Stomach (tissue), 9 donors: ENCODE measurements around the gene CBX7. TPM values are rescaled to one million over a fixed set of nuclear protein-coding genes. Genes with fewer than 3 reads are reported as not detected.

ENCODE experiments used
- DNase-seq, 2 donors: peaks; one replicate each; pipeline versions ENCODE4 v3.0.0 to v3.0.0-alpha.2; 2013 to 2019
- H3K27ac ChIP-seq, 5 donors: fragments of 200-600 bp in 4 of 5; sonication (generic) in 4 of 5; one replicate each; pipeline ENCODE4 v1.5.1; 2013 to 2019; ENCODE audit warnings: mild to moderate bottlenecking in 1 of 5, moderate library complexity in 1 of 5
- H3K27me3 ChIP-seq, 3 donors: fragments of 200-600 bp; sonication (generic); one replicate each; pipeline ENCODE4 v1.5.1; 2017 to 2019; ENCODE audit warnings: mixed run types in 1 of 3
- H3K36me3 ChIP-seq, 4 donors: fragments of 200-600 bp; sonication (generic); 1 replicate in 3 of 4; 2 replicates in 1 of 4; pipeline ENCODE4 v1.5.1; 2016 to 2019
- H3K4me1 ChIP-seq, 4 donors: fragments of 200-600 bp; sonication (generic); one replicate each; pipeline ENCODE4 v1.5.1; 2016 to 2019
- H3K4me3 ChIP-seq, 4 donors: fragments of 200-600 bp; sonication (generic) in 3 of 4; one replicate each; pipeline ENCODE4 v1.5.1; 2016 to 2019; ENCODE audit warnings: mild to moderate bottlenecking in 1 of 4
- H3K9me3 ChIP-seq, 4 donors: fragments of 200-600 bp; sonication (generic); one replicate each; pipeline ENCODE4 v1.5.1; 2016 to 2019
- CTCF ChIP-seq, 7 experiments: fragments of 450-650 bp in 4 of 7; fragments of 200-600 bp in 3 of 7; sonication (generic) in 3 of 7; IDR thresholded peaks; one replicate each; pipeline ENCODE4 v1.5.1; 2016 to 2019; ENCODE audit warnings: antibody characterized with exemption in 7 of 7, control low read depth in 2 of 7, mild to moderate bottlenecking in 1 of 7
- EP300 ChIP-seq: sonication (generic); formaldehyde crosslinking; IDR thresholded peaks from one replicate; pipeline ENCODE4 v1.6.1; 2017; ENCODE audit warnings: antibody characterized with exemption
- POLR2A ChIP-seq, 4 donors: fragments of 450-650 bp; IDR thresholded peaks; one replicate each; pipeline ENCODE4 v1.6.1; 2016; ENCODE audit warnings: antibody characterized with exemption in 4 of 4, control low read depth in 2 of 4, mild to moderate bottlenecking in 1 of 4, moderate library complexity in 1 of 4
- POLR2AphosphoS5 ChIP-seq, 3 donors: sonication (generic); formaldehyde crosslinking; IDR thresholded peaks; one replicate each; pipeline ENCODE4 v1.6.1; 2016; ENCODE audit warnings: antibody characterized with exemption in 3 of 3
- WGBS, 5 donors: extraction: QIAGEN DNeasy Blood & Tissue Kit in 3 of 5; methylation state at CpG; one replicate each; pipeline versions ENCODE4 v1.1.5 to v1.1.7; 2013 to 2018; 5-methylcytosine and 5-hydroxymethylcytosine counted together
- intact Hi-C: fragments of 100-400 bp; cut with DNase I; formaldehyde crosslinking; loops from one replicate; pipeline ENCODE4 v1.15.1; 2023; ENCODE audit warnings: low total_unique reads
- polyA plus RNA-seq, 3 donors: library from polyadenylated mRNA; stranded (reverse); fragments of 200-250 nt; gene quantifications; one replicate each; pipeline ENCODE4 v1.2.3, GENCODE V29; 2013
- total RNA-seq, 5 donors: library from RNA; depleted of rRNA; stranded (reverse); fragments of >200 nt; gene quantifications; one replicate each; pipeline versions ENCODE4 v1.1.0 to v1.2.3, GENCODE V29; 2014 to 2016
- donor health status: healthy with polysubstance abuse.
- donor health status: Bipolar disorder and iron deficiency.
- donor health status: healthy.

Gene CBX7
- total and polyA plus RNA-seq, 8 donors: 10.1 to 84.6 (median 29.7) TPM

DNA sequence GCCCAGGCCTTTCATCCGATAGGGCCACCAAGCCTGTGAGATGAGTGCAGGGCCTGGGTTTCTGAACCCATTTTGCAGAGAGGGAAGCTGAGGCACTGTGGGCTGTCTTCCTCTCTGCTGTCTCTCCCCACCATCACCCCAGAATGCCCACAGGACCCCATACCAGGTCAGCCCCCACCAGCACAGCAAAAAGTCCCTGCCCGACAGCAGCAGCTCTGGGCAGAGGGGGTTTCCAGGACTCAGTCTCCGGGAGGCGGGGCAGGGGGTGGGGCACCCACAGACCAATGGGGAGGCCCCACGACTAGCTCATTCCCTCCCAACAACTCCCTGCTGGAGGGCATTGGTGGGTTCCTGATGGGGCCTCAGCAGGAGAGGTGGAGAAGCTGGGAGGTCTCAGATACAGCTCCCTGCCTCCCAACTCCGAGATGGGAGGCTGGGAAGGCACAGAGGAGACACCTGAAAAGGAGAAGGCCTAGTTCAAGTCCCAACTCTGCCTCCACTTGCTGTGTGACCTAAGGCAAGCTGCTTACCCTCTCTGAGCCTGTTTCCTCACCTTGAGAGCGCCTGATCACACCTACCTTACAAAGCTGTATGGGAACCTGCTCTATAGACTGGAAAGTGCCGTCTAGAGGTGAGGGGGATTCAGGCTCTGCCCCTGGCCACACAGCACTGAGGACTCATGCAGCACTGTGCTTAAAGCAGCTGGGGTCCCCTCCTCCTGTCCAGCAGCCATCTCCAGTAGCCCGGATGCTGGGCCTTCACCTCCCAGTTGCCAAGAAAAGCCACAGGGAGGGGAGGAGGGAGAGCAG is 3.5 kb downstream of the CBX7 start:
- Histone ChIP-seq H3K4me3 (peak overlapping the region in 3 of 4 donors; percentile 6 to 96 (median 34)), H3K27ac (peak overlapping the region; percentile 57 to 98 (median 93)), H3K36me3 (peaks cover 0 to 18% (median 7%) of the 10 kb centered on the region in 4 donors), H3K27me3 (peaks cover 0 to 9% (median 7%) of the 10 kb centered on the region in 3 donors), H3K9me3 (no peaks in the 10 kb centered on the region), H3K4me1 (peaks cover 73 to 88% (median 84%) of the 10 kb centered on the region in 4 donors)
- 50 to 73% (median 65%) methylated on average over 6 to 9 of the region's 9 CpGs for WGBS, 5 donors
- no peak for TF ChIP-seq EP300
- no peak for TF ChIP-seq CTCF (IDR thresholded peaks at IDR 0.05)
- TF ChIP-seq POLR2A (IDR thresholded peaks at IDR 0.05): no peak
- TF ChIP-seq POLR2AphosphoS5 (IDR thresholded peaks at IDR 0.05): no peak
- intact Hi-C loops: no loop called here
- peak; percentile 47 to 72 for DNase-seq

- Histone ChIP-seq H3K4me3 (peak overlapping the region in 1 of 4 donors; percentile 34), H3K27me3 (peaks cover 0 to 3% (median 0%) of the 10 kb centered on the region in 3 donors), H3K27ac (peak overlapping the region; percentile 57 to 98 (median 93)), H3K9me3 (no peaks in the 10 kb centered on the region), H3K4me1 (peaks cover 71 to 87% (median 82%) of the 10 kb centered on the region in 4 donors), H3K36me3 (peaks cover 0 to 18% (median 7%) of the 10 kb centered on the region in 4 donors)
- no peak for TF ChIP-seq POLR2A (IDR thresholded peaks at IDR 0.05)
- TF ChIP-seq POLR2AphosphoS5 (IDR thresholded peaks at IDR 0.05): no peak
- TF ChIP-seq EP300: no peak
- DNase-seq: peak in 1 of 2 donors; percentile 45
- intact Hi-C loops: no loop called here
- 47 to 65% (median 55%) methylated on average over 16 of the region's 16 CpGs for WGBS, 5 donors
Observed at GRCh38 chr22:39148026-39148726, 4.3 kb downstream of the CBX7 start.

DNA sequence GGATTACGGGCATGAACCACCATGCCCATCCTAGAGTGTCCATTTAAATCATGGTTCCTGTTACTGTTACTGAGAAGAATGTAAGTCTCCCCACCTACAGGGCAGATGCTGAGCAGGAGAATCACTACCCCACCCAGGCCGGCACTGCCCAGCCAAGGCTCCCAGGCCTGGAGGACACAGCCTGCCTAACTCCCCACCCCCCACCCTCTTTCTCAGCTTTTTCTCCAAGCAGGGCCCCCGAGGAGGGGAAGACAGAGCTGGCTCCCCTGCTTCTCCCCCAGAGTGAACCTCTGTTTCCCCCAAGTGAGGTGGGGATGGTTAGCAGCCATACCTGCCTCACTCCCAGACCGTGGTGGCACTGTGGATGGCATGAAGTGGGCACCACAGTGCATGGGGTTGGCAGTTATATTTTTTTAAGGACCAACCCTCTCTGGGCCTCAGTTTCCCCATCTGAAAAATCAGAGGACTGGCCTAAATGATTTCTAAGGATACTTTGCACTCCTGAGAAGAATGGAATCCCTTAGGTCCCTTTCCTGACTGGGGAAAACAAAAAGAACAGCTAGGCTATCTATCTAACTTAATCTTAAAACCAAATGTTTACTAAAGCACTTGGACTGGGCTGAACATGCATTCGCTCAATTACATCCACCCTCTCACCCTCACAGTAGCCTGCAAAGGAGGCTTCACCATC is 5.0 kb downstream of the CBX7 start:
- TF ChIP-seq POLR2A (IDR thresholded peaks at IDR 0.05): no peak
- no peak for TF ChIP-seq EP300
- TF ChIP-seq POLR2AphosphoS5 (IDR thresholded peaks at IDR 0.05): no peak
- TF ChIP-seq CTCF (IDR thresholded peaks at IDR 0.05): no peak
- Histone ChIP-seq H3K4me3 (peak overlapping the region in 1 of 4 donors; percentile 22), H3K27ac (peak overlapping the region; percentile 57 to 98 (median 93)), H3K9me3 (no peaks in the 10 kb centered on the region), H3K4me1 (peaks cover 67 to 86% (median 79%) of the 10 kb centered on the region in 4 donors), H3K36me3 (peaks cover 0 to 18% (median 7%) of the 10 kb centered on the region in 4 donors), H3K27me3 (no peaks in the 10 kb centered on the region)
- intact Hi-C loops: no loop called here
- WGBS, 5 donors: 48 to 73% (median 56%) methylated on average over 5 of the region's 5 CpGs
- DNase-seq: no peak

DNA sequence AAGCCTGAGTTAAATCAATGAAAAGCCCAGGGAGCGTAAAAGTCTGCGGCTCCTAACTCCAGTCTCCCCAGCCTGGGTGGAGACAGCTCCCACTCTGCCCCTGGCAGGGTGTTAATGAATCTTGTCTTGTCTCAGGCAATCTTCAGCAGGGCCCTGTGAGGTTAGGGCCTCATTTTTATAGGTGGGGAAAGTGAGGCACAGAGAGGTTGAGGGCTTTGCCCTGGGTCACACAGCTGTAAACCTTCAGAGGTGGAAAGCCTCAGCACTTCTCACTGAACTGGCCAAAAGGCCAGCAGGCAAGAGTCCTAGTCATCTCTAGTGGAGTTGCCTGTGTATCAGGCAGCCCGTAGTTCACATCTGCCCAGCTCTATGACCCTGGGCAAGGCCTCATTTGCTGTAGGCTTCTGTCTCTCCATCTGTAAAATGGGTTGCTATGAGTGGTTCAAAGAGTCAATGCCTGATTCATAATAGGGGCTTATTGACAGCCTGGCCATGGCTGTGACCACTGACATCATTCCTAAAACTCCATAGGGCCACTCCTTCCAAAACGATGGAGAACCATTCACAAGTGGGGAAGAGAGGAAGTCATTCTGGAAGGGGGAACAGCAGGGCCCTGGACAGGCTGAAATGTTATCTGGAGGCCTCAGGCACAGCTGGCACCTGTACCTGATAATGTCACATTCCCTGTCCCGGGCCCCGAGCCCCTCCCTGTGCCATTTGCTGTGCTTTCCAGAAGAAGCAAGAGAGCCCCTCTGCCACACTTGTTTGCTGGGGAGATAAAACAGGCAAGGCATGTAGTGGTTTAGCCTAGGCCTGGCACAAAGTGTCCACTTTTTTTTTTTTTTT is 6.0 kb downstream of the CBX7 start:
- Histone ChIP-seq H3K9me3 (no peaks in the 10 kb centered on the region), H3K27ac (peak overlapping the region; percentile 88 to 98 (median 93)), H3K27me3 (no peaks in the 10 kb centered on the region), H3K4me1 (peaks cover 61 to 86% (median 74%) of the 10 kb centered on the region in 4 donors), H3K4me3 (peak overlapping the region; percentile 70 to 98 (median 90)), H3K36me3 (peaks cover 0 to 24% (median 7%) of the 10 kb centered on the region in 4 donors)
- WGBS, 5 donors: 36 to 56% (median 47%) methylated on average over 5 to 6 of the region's 6 CpGs
- intact Hi-C loops: no loop called here
- DNase-seq: peak in 1 of 2 donors; percentile 23
- TF ChIP-seq POLR2A (IDR thresholded peaks at IDR 0.05) (no peak), EP300 (no peak), POLR2AphosphoS5 (IDR thresholded peaks at IDR 0.05) (no peak), CTCF (IDR thresholded peaks at IDR 0.05) (no peak)
